GM12878 (cell line): ENCODE data around the gene AGTRAP.

Experiments used
- BHLHE40 ChIP-seq, 2 experiments: fragments of 450-650 bp in 1 of 2; IDR thresholded peaks; 2 replicates each; pipeline ENCODE4 v1.6.1; 2011 to 2017; ENCODE audit warnings: low read depth in 2 of 2, borderline replicate concordance in 1 of 2, improper control_type of control experiment in 1 of 2, low read length in 1 of 2, mild to moderate bottlenecking in 1 of 2
- CREB1 ChIP-seq: IDR thresholded peaks from 2 replicates; pipeline ENCODE4 v1.6.1; 2012; ENCODE audit warnings: low read depth, mild to moderate bottlenecking, inconsistent platforms
- CTCF ChIP-seq, 3 experiments: IDR thresholded peaks in 2 of 3; conservative IDR thresholded peaks in 1 of 3; 2 replicates each; pipeline ENCODE4 v1.5.1; 2011; ENCODE audit warnings: low read depth in 3 of 3, low read length in 3 of 3, mild to moderate bottlenecking in 3 of 3, control low read depth in 2 of 3, moderate library complexity in 2 of 3, inconsistent platforms in 1 of 3, mixed read lengths in 1 of 3; ENCODE audit not compliant: control insufficient read depth in 2 of 3, insufficient read depth in 1 of 3; ENCODE audit errors: extremely low read depth in 1 of 3
- EZH2 ChIP-seq: IDR thresholded peaks from 2 replicates; pipeline ENCODE4 v1.6.1; 2012; ENCODE audit warnings: low read depth, mild to moderate bottlenecking, control low read depth, inconsistent platforms, low read length, borderline replicate concordance; ENCODE audit not compliant: control insufficient read depth
- GABPA ChIP-seq: IDR thresholded peaks from 2 replicates; pipeline ENCODE4 v1.6.1; 2014; ENCODE audit warnings: antibody characterized with exemption, low read depth, mild to moderate bottlenecking, inconsistent platforms
- HDAC6 ChIP-seq: fragments of 200-600 bp; sonication (generic); IDR thresholded peaks from one replicate; pipeline ENCODE4 v1.8.0; 2017; ENCODE audit warnings: antibody characterized with exemption; ENCODE audit not compliant: unreplicated experiment
- MTA2 ChIP-seq: fragments of 450-650 bp; IDR thresholded peaks from 2 replicates; pipeline ENCODE4 v1.6.1; 2016; ENCODE audit warnings: low read depth, mild to moderate bottlenecking, moderate library complexity
- NFIC ChIP-seq: IDR thresholded peaks from 2 replicates; pipeline ENCODE4 v1.6.1; 2012; ENCODE audit warnings: low read depth, mild to moderate bottlenecking, inconsistent platforms, low read length, moderate library complexity
- NR2C2 ChIP-seq: IDR thresholded peaks from 2 replicates; pipeline ENCODE4 v1.6.1; 2011; ENCODE audit warnings: borderline replicate concordance, low read depth; ENCODE audit not compliant: control insufficient read depth, insufficient read length
- PBX3 ChIP-seq: IDR thresholded peaks from 2 replicates; pipeline ENCODE4 v1.6.1; 2011; ENCODE audit warnings: mild to moderate bottlenecking, low read depth, low read length, moderate library complexity; ENCODE audit not compliant: insufficient replicate concordance
- RAD21 ChIP-seq: IDR thresholded peaks from 2 replicates; pipeline ENCODE4 v1.6.1; 2011; ENCODE audit warnings: mild to moderate bottlenecking, low read depth, low read length, moderate library complexity; ENCODE audit not compliant: insufficient read depth
- SREBF2 ChIP-seq: IDR thresholded peaks from 2 replicates; pipeline ENCODE4 v1.6.1; 2012; ENCODE audit warnings: mild to moderate bottlenecking, low read length
- TAF1 ChIP-seq: IDR thresholded peaks from 2 replicates; pipeline ENCODE4 v1.6.1; 2011; ENCODE audit warnings: mild to moderate bottlenecking, low read depth, low read length, borderline replicate concordance
- TF ChIP-seq, protein P1 (sequence below): IDR thresholded peaks from 2 replicates; pipeline ENCODE4 v1.6.1; 2011; ENCODE audit warnings: low read depth, low read length, improper control_type of control experiment, borderline replicate concordance

DNA sequence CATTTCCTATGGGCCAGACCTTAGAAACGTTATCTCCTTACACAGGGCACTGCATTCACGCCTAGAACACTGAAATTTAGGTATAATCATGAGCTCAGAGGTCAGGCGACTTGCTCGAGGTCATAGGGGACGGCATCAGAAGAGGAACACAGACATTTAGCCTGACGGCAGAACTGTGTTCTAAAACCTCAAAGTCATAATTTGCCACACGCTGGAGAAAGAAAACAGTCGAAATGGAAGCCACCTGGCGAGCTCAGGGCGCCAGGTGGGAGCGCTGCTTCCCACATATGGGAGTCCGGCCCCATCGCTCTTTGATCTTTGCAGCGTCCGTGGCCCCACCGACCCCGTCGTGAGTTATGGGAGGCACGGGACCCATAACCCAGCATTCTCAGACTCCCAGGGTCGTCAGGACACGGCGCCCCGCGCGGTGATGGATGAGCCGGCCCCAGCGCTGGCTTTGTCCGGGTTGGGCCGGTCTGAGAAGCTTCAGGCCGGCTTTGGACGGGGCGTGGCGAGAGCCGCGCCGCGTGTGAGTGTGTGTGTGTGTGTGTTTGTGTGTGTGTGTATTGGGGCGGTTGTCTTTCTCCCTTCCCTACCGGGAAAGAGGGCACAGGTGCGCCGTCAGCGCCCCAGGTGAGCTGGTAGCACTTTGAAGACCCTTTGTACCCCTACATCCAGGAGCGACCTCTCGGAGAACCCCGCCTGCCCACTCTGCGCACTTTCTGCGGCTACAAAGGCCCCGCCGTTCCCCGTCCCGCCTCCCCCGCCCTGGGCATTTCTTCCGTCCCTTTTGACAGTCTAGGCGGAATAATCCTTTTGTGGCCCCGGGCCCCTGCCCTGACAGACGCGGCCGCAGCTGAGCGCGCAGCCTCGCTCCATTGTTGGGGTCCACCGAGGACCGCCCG is 45.3 kb upstream of the AGTRAP start:
- TF ChIP-seq CTCF (IDR thresholded peaks at IDR 0.05 in 2 of 3, conservative IDR thresholded peaks at IDR 0.05 in 1 of 3; ENCODE audit: control insufficient read depth in 2 of 3, extremely low read depth in 1 of 3, insufficient read depth in 1 of 3, low read depth in 3 of 3, low read length in 3 of 3) = no peak
- no peak for TF ChIP-seq CREB1
- TF ChIP-seq NFIC = no peak
- TF ChIP-seq EZH2 = no peak
- TF ChIP-seq GABPA = no peak
- TF ChIP-seq RAD21 = no peak
- no peak for TF ChIP-seq SREBF2
- no peak for TF ChIP-seq HDAC6
- TF ChIP-seq PBX3 = no peak
- TF ChIP-seq TAF1 = no peak
- TF ChIP-seq, protein P1, sequence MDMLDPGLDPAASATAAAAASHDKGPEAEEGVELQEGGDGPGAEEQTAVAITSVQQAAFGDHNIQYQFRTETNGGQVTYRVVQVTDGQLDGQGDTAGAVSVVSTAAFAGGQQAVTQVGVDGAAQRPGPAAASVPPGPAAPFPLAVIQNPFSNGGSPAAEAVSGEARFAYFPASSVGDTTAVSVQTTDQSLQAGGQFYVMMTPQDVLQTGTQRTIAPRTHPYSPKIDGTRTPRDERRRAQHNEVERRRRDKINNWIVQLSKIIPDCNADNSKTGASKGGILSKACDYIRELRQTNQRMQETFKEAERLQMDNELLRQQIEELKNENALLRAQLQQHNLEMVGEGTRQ = no peak
- no peak for TF ChIP-seq MTA2
- TF ChIP-seq BHLHE40 (IDR thresholded peaks at IDR 0.05; ENCODE audit: borderline replicate concordance in 1 of 2, low read depth in 2 of 2, low read length in 1 of 2) = no peak
- no peak for TF ChIP-seq NR2C2
